Activated CD4-positive, alpha-beta T cell treated with anti-CD3 and anti-CD28 coated beads, Interleukin-10, Interleukin-2, amounts not matched to agents 100 ng/mL and 50 ng/mL, durations not matched to agents 16 hours and 8 hours (primary cell): ENCODE measurements around the gene DSC3.

Source experiments
- DNase-seq: peaks from one replicate; pipeline ENCODE4 v3.0.0-alpha.2; 2020

Gene DSC3

GRCh38 chr18:31042406-31043181 is at the start of gene DSC3:
Gene DSC3, minus strand, starts transcription at chr18:31042742. Its CDS starts 82 bp downstream, at chr18:31042660.
- no peak for DNase-seq

- DNase-seq, result no peak
These were observed 48.8 kb upstream of the DSC3 start for GRCh38 chr18:31091350-31091749.

- DNase-seq, result no peak
These were observed 46.0 kb upstream of the DSC3 start for GRCh38 chr18:31088532-31088931.

GRCh38 chr18:31079973-31080372 is 37.4 kb upstream of the DSC3 start:
- no peak for DNase-seq

- no peak for DNase-seq
These were observed 35.3 kb upstream of the DSC3 start for GRCh38 chr18:31077878-31078277.

GRCh38 chr18:31072175-31072574 is 29.6 kb upstream of the DSC3 start:
- DNase-seq, result no peak

- DNase-seq, result no peak
These were observed 27.7 kb upstream of the DSC3 start for GRCh38 chr18:31070206-31070605.

GRCh38 chr18:31066266-31066665 is 23.7 kb upstream of the DSC3 start:
- DNase-seq, result no peak

GRCh38 chr18:31065036-31065773 is 22.7 kb upstream of the DSC3 start:
- no peak for DNase-seq

GRCh38 chr18:31064130-31064529 is 21.6 kb upstream of the DSC3 start:
- peak; percentile 2 for DNase-seq

- no peak for DNase-seq
These were observed 19.4 kb upstream of the DSC3 start for GRCh38 chr18:31061945-31062344.

- DNase-seq, result no peak
These were observed 16.4 kb upstream of the DSC3 start for GRCh38 chr18:31058897-31059296.

GRCh38 chr18:31057917-31058316 is 15.4 kb upstream of the DSC3 start:
- DNase-seq, result no peak

GRCh38 chr18:31057051-31057450 is 14.5 kb upstream of the DSC3 start:
- DNase-seq, result no peak

- DNase-seq, result no peak
These were observed 13.8 kb upstream of the DSC3 start for GRCh38 chr18:31056296-31056695.

- DNase-seq, result no peak
These were observed 8.1 kb upstream of the DSC3 start for GRCh38 chr18:31050635-31051034.

GRCh38 chr18:31049189-31049588 is 6.6 kb upstream of the DSC3 start:
- DNase-seq, result no peak

GRCh38 chr18:31048216-31048615 is 5.7 kb upstream of the DSC3 start:
- DNase-seq, result no peak

GRCh38 chr18:31046916-31047315 is 4.4 kb upstream of the DSC3 start:
- DNase-seq, result no peak

GRCh38 chr18:31045599-31045998 is 3.1 kb upstream of the DSC3 start:
- no peak for DNase-seq

GRCh38 chr18:31044926-31045325 is 2.4 kb upstream of the DSC3 start:
- DNase-seq, result no peak

GRCh38 chr18:31043709-31044108 is 1.2 kb upstream of the DSC3 start:
- DNase-seq, result no peak

GRCh38 chr18:31042084-31042405 is 497 bp downstream of the DSC3 start:
- DNase-seq, result no peak

GRCh38 chr18:31041271-31042083 is 1.1 kb downstream of the DSC3 start:
- no peak for DNase-seq
